HCT116 (cell line): ENCODE measurements around the gene KIR3DL2. TPM values are rescaled to one million over a fixed set of nuclear protein-coding genes. Genes with fewer than 3 reads are reported as not detected.

Experiments used
- total RNA-seq: library from RNA; stranded (reverse); gene quantifications from one replicate; pipeline ENCODE4 v1.2.1, GENCODE V29; 2021; ENCODE audit not compliant: unreplicated experiment

Gene KIR3DL2
- total RNA-seq, 1 experiment from 2014 or later: not detected

Other genes with a start within 250 kb of the KIR3DL2 start
- not detected for gene LILRB1, start 220.0 kb upstream of the KIR3DL2 start, total RNA-seq
- not detected for gene LILRB4, start 187.5 kb upstream of the KIR3DL2 start, total RNA-seq
- not detected for gene KIR3DL3, start 126.0 kb upstream of the KIR3DL2 start, total RNA-seq
- not detected for gene KIR2DL3, start 111.9 kb upstream of the KIR3DL2 start, total RNA-seq
- not detected for gene KIR2DL1, start 80.7 kb upstream of the KIR3DL2 start, total RNA-seq
- not detected for gene KIR2DL4, start 46.8 kb upstream of the KIR3DL2 start, total RNA-seq
- gene KIR3DL1, start 34.0 kb upstream of the KIR3DL2 start, total RNA-seq: not detected
- not detected for gene KIR2DS4, start 17.8 kb upstream of the KIR3DL2 start, total RNA-seq
- gene FCAR, start 23.8 kb downstream of the KIR3DL2 start, total RNA-seq: not detected
- gene NCR1, start 55.7 kb downstream of the KIR3DL2 start, total RNA-seq: not detected
- gene NLRP7, start 97.1 kb downstream of the KIR3DL2 start, total RNA-seq: not detected
- 56.6 TPM for gene NLRP2, start 115.9 kb downstream of the KIR3DL2 start, total RNA-seq
- gene GP6, start 187.8 kb downstream of the KIR3DL2 start, total RNA-seq: not detected
- gene RDH13, start 212.7 kb downstream of the KIR3DL2 start, total RNA-seq: 31.1 TPM
- 62.1 TPM for gene EPS8L1, start 225.4 kb downstream of the KIR3DL2 start, total RNA-seq